GM18502 (cell line): Measurements from ENCODE around the gene MCTP1.

Experiments used
- ATAC-seq: cut with Tn5 transposase; IDR thresholded peaks from one replicate; pipeline ENCODE4 v1.9.1; 2021; ENCODE audit warnings: mild to moderate bottlenecking; ENCODE audit not compliant: unreplicated experiment, poor library complexity

The MCTP1 gene

DNA sequence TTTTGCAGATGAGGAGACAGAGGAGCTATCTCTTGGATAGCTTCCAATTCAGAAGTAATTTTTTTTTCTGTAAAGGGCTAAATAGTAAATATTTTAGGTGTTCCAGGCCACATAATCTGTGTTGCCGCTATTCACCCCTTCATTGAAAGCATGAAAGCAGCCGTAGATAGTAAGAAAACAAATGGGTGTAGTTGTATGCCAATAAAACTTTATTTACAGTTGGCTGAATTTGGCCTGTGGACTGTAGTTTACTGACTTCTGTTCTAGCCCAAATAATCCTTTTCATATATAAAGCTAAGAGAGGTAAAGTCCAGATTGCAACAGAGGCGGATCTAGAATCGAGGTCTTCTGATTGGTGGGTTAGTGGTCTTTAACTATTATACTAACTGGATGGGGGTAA is 537.5 kb downstream of the MCTP1 start:
- no peak for ATAC-seq

DNA sequence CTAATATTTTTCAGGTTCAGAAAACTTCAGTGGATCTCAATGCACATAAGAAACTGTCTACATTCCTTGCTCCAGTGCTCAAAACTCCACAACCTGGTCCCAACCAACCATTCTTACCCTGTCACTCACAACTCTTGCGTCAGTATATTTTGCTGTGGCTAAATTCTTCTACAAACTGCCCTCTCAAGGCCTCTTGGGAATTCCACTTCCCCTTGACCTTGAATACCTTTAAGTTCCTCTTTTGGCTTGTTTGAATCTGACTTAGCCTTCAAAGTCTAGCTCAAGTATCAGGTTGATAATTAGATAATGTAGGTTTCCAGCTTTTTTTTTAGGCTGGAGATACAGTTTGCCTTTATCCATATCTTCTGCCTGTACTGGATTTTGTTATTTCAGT is 538.2 kb downstream of the MCTP1 start:
- peak; percentile 52 for ATAC-seq

- ATAC-seq, result peak; percentile 91
Measured at GRCh38 chr5:94745786-94746730, 538.8 kb downstream of the MCTP1 start.

DNA sequence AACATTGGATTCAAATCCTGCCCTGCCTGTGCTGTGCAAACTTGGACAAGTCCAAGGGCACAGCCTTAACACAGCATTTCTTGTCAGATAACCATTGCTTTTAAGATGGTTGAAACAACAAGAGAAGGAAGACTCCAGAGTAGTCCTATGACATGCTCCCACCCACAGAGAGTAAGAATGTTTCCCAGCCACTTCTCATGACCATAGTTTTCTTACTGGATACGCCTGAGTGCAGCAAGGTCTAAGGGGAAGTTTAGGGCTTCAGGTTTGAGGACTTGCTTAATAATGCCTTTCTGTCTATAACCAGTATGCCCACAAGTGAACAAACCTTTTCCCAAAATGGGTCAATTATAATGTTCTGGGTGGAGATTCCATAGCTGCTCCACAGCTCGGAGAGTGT is 540.0 kb downstream of the MCTP1 start:
- no peak for ATAC-seq

- ATAC-seq, result no peak
Measured at GRCh38 chr5:94742852-94743251, 542.0 kb downstream of the MCTP1 start.

DNA sequence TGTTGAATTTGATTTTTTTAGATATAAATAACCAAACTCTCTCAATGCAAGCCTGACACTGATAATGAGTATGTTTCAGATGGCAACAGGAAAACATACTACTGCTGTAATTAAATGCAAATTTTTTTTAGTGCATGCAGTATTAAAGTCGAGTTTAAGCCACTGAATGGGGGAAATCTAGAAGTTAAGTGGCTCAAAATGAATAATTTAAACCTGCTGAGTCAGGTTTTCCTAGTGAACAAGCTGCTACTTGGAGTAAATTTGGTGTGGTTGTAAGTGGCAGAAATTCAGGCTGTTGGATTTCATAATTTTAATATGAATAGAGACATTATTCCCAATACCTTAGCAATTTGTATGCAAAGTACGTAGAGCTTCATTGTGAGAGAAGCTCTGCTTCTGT is 544.6 kb downstream of the MCTP1 start:
- ATAC-seq, result no peak

DNA sequence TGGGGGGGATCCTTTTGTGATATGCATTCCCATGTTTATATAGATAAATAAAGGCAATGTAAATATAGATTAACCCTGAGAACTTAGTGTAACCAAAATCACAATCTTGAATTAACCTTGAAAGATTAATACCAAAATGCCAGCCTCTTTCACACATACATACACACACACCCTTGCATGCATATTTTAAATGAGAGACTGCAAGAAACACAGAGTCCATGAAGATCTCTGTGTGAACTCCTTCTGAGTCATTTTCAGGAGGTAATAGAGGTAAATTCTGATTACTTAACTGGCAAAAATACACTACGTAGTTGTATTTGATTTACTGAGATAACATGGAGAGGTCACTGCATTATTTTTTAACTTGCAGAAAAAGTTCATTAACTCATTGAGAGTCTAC is 548.4 kb downstream of the MCTP1 start:
- ATAC-seq, result no peak

DNA sequence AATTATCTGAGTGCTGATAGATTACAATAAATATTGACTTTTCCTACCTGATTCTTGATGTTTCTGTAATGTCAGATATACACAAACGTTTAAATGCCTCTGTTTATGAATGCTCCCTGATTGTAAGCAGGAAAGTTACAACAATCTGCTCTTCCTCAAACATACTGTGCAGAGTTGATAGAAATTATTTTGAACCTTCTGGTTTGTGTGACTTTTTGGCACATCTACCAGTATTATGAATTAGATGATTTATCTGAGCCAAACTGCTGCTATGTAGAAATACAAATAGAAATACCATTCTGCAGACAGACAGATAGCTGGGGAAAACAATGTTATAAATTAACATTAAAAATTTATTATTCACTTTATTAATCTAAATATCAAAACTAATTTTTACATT is 553.4 kb downstream of the MCTP1 start:
- ATAC-seq, result no peak

DNA sequence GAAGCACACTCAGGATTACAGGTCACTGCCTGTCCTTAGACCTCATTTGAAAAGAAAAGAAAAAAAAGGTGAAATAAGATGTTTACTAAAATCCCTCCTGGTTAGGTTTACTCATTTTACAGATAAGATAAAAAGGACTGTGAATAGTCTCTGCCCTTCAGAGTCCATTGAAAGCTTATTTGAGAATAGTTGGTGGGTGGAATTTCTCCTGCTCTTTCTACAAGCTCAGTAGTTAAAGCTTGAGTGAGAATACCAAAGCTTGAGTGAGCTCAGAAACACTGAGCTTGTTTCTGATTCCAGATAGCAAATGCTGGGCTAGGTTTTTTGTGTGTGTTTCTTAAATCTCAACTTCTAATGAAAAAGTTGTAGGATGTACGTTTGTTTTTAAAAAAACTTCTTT is 559.8 kb downstream of the MCTP1 start:
- no peak for ATAC-seq

GRCh38 chr5:94715768-94716167 is 569.1 kb downstream of the MCTP1 start:
- ATAC-seq, result no peak

GRCh38 chr5:94711785-94712184 is 573.1 kb downstream of the MCTP1 start:
- ATAC-seq, result no peak

GRCh38 chr5:94709277-94709676 is 575.6 kb downstream of the MCTP1 start:
- ATAC-seq, result no peak

- ATAC-seq, result no peak
Measured at GRCh38 chr5:94707359-94707758, 577.5 kb downstream of the MCTP1 start.

GRCh38 chr5:94705427-94705826 is 579.5 kb downstream of the MCTP1 start:
- no peak for ATAC-seq

- ATAC-seq, result peak; percentile 78
Measured at GRCh38 chr5:94702729-94703128, 582.2 kb downstream of the MCTP1 start.

- ATAC-seq, result peak; percentile 88
Measured at GRCh38 chr5:94700592-94700991, 584.3 kb downstream of the MCTP1 start.

DNA sequence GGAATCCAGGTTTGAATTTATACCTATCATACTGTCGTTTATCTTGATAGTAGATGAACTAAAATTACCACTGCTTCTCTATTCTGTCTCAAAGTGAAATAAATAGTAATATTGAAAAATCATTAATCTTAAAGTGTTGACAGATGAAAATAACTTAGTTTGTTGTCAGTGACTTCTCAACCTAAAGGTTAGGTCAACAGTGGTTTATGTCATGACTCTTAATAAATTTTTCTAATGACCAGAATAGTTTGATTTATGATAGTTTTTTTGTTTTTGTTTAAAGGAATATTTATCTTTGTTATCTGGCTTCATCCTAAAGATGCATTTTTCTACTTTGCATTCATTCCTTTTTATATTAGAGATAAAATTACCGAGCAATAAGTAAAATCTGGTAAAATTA is 585.3 kb downstream of the MCTP1 start:
- ATAC-seq, result no peak

GRCh38 chr5:94698197-94698596 is 586.7 kb downstream of the MCTP1 start:
- no peak for ATAC-seq

DNA sequence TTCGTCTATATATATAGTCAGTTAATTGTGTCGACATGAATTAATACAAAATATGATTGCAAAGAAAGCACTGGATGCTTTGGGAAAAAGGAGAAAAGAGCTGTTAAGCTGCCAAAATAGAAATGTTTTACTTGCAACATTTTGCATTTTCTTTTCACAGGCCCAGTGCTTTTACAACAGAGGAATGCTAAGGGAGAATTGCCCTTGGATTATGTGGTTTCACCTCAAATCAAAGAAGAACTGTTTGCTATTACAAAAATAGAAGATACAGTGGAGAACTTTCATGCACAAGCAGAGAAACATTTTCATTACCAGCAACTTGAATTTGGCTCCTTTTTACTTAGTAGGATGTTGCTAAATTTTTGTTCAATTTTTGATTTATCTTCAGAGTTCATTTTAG is 590.2 kb downstream of the MCTP1 start:
- no peak for ATAC-seq

- no peak for ATAC-seq
Measured at GRCh38 chr5:94693845-94694370, 591.0 kb downstream of the MCTP1 start.

DNA sequence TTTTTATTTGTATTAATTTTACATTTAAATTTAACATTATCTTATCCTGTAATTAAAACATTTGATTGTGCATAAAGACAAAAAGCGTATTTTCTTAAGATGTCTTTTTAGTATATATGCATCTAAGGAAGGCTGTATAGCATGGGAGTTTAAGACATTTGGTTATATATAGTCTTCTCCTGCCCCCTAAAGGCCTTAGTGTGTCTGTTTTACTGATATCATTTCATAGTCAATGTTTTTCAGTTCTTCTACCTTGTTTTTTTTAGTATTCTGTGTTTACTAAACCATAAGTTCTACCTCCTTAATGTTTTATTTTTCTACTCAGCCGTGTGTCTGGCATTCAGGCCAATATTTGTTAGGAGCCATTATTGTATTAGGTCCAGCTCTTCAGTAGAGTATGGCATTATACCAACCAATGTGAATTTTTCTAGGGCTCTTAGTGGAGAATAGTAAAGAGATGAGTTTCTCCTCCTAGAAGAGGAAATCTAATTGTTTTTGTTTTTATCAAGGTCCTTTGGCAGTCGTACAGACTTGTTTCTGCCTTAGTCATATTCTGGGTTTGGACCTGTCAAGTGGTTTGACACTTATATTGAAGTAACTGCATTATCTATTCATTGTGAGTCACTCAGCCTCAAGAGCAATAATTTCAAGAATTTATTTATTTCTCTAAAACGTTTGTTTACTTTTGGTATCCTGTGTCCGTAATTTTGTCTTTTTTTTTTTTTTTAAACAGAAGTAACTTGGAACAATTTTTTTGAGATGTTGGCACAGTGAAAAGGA is 591.7 kb downstream of the MCTP1 start:
- peak; percentile 82 for ATAC-seq
